DND-41 (cell line): ENCODE measurements around the gene ACER3.

Experiments
- CTCF ChIP-seq: IDR thresholded peaks from 2 replicates; pipeline ENCODE4 v1.5.1; 2012; ENCODE audit warnings: borderline replicate concordance, low read length, moderate library complexity, mild to moderate bottlenecking; ENCODE audit not compliant: poor library complexity, severe bottlenecking; ENCODE audit errors: extremely low read depth
- EZH2 ChIP-seq: IDR thresholded peaks from 3 replicates; pipeline ENCODE4 v1.6.1; 2012; ENCODE audit warnings: borderline replicate concordance, low read depth, mild to moderate bottlenecking, moderate library complexity, low read length, inconsistent platforms; ENCODE audit not compliant: severe bottlenecking

GRCh38 chr11:76944225-76944624 lies 83.5 kb downstream of the ACER3 start:
- TF ChIP-seq EZH2 (no peak), CTCF (no peak)
